SU-DHL-6 (cell line): Measurements from ENCODE around the gene TMEM108.

Source experiments
- H2AFZ ChIP-seq: fragments of 200-600 bp; sonication (generic); 2 replicates; pipeline ENCODE4 v1.6.1; 2014; ENCODE audit warnings: low read depth, mild to moderate bottlenecking, moderate library complexity, mixed read lengths, antibody characterized with exemption, low read length; ENCODE audit not compliant: severe bottlenecking
- H3F3A ChIP-seq: fragments of 200-600 bp; shearing (Covaris generic); 2 replicates; pipeline ENCODE4 v1.6.0; 2016; ENCODE audit warnings: antibody characterized with exemption, mild to moderate bottlenecking; ENCODE audit not compliant: insufficient read depth
- H3K27ac ChIP-seq: fragments of 200-600 bp; sonication (generic); 2 replicates; pipeline ENCODE4 v1.5.1; 2016; ENCODE audit warnings: low read depth, mild to moderate bottlenecking, low read length, moderate library complexity, mixed read lengths
- H3K27me3 ChIP-seq: fragments of 200-600 bp; sonication (generic), shearing (Covaris generic); 2 replicates; pipeline ENCODE4 v1.6.0; 2014; ENCODE audit warnings: mild to moderate bottlenecking, low read length
- H3K36me3 ChIP-seq: fragments of 200-600 bp; sonication (generic); 2 replicates; pipeline ENCODE4 v1.6.1; 2014; ENCODE audit warnings: mild to moderate bottlenecking, low read length, mixed read lengths
- H3K4me2 ChIP-seq: fragments of 300-600, 200-600 bp; shearing (Covaris generic), sonication (generic); 2 replicates; pipeline ENCODE4 v1.6.0; 2014; ENCODE audit warnings: low read length, low read depth, mild to moderate bottlenecking; ENCODE audit not compliant: poor library complexity, severe bottlenecking
- H3K4me3 ChIP-seq: fragments of 200-600 bp; sonication (generic); 2 replicates; pipeline ENCODE4 v1.5.1; 2014; ENCODE audit warnings: antibody characterized with exemption, low read length, mild to moderate bottlenecking, mixed read lengths; ENCODE audit not compliant: insufficient read depth, poor library complexity, severe bottlenecking
- H3K79me2 ChIP-seq: fragments of 200-600 bp; sonication (generic); 2 replicates; pipeline ENCODE4 v1.6.1; 2014; ENCODE audit warnings: mild to moderate bottlenecking, low read length, moderate library complexity; ENCODE audit not compliant: insufficient read depth
- H3K9ac ChIP-seq: fragments of 200-600 bp; sonication (generic); 2 replicates; pipeline ENCODE4 v1.7.0; 2014; ENCODE audit warnings: mild to moderate bottlenecking, low read length
- H3K9me2 ChIP-seq: fragments of 200-600 bp; sonication (generic); replicated peaks from 2 replicates; pipeline ENCODE4 v1.6.1; 2014; ENCODE audit warnings: low read length; ENCODE audit not compliant: insufficient read depth
- H3K9me3 ChIP-seq: fragments of 200-600 bp; sonication (generic); 2 replicates; pipeline ENCODE4 v1.6.1; 2014; ENCODE audit warnings: low read length, mixed read lengths; ENCODE audit not compliant: insufficient read depth
- H4K20me1 ChIP-seq: fragments of 200-600 bp; sonication (generic); 2 replicates; pipeline ENCODE4 v1.6.1; 2014; ENCODE audit warnings: low read depth, mild to moderate bottlenecking, antibody characterized with exemption, low read length, moderate library complexity, mixed read lengths
- CTCF ChIP-seq: fragments of 200-600 bp; sonication (generic); IDR thresholded peaks from one replicate; pipeline ENCODE4 v1.5.1; 2017; ENCODE audit warnings: antibody characterized with exemption, mild to moderate bottlenecking, low read length, moderate library complexity; ENCODE audit not compliant: insufficient read depth, poor library complexity, severe bottlenecking
- EZH2phosphoT487 ChIP-seq: fragments of 200-600 bp; sonication (generic), shearing (Covaris generic); conservative IDR thresholded peaks from 2 replicates; pipeline ENCODE4 v1.6.1; 2018; ENCODE audit warnings: mild to moderate bottlenecking, antibody characterized with exemption, low read length, moderate library complexity, mixed read lengths

The TMEM108 gene

GRCh38 chr3:133256787-133257483, 218.7 kb downstream of the TMEM108 start:
- Histone ChIP-seq H3K9me2 (no peaks in the 10 kb centered on the region), H4K20me1 (no peaks in the 10 kb centered on the region), H2AFZ (no peak overlapping the region), H3K4me3 (no peak overlapping the region), H3K27me3 (no peaks in the 10 kb centered on the region), H3K79me2 (no peaks in the 10 kb centered on the region), H3K36me3 (no peaks in the 10 kb centered on the region), H3K4me2 (no peak overlapping the region), H3K27ac (no peak overlapping the region), H3K9ac (no peak overlapping the region), H3K9me3 (no peaks in the 10 kb centered on the region), H3F3A (no peaks in the 10 kb centered on the region)
- no peak for TF ChIP-seq EZH2phosphoT487
- TF ChIP-seq CTCF = no peak

- H3K4me2 ChIP-seq = no peak overlapping the region
- no peaks in the 10 kb centered on the region for H4K20me1 ChIP-seq
These were observed 220.2 kb downstream of the TMEM108 start for GRCh38 chr3:133258358-133258757.

GRCh38 chr3:133259767-133260166, 221.6 kb downstream of the TMEM108 start:
- H3K27ac ChIP-seq = no peak overlapping the region
- H3K9me3 ChIP-seq = no peaks in the 10 kb centered on the region
- H3K27me3 ChIP-seq = no peaks in the 10 kb centered on the region
- TF ChIP-seq EZH2phosphoT487 (no peak), CTCF (no peak)
- no peaks in the 10 kb centered on the region for H3K79me2 ChIP-seq
- no peak overlapping the region for H3K4me2 ChIP-seq
- H3K9ac ChIP-seq = no peak overlapping the region
- H3K36me3 ChIP-seq = no peaks in the 10 kb centered on the region
- no peak overlapping the region for H3K4me3 ChIP-seq
- no peaks in the 10 kb centered on the region for H4K20me1 ChIP-seq
- H3K9me2 ChIP-seq = no peaks in the 10 kb centered on the region
- H3F3A ChIP-seq = no peaks in the 10 kb centered on the region
- no peak overlapping the region for H2AFZ ChIP-seq

More at GRCh38 chr3:133258358-133258757, 220.2 kb downstream of the TMEM108 start:
- Histone ChIP-seq H3K27me3 (no peaks in the 10 kb centered on the region), H3K4me3 (no peak overlapping the region), H3K9me3 (no peaks in the 10 kb centered on the region), H3K9ac (no peak overlapping the region), H3K36me3 (no peaks in the 10 kb centered on the region), H3K27ac (no peak overlapping the region), H3F3A (no peaks in the 10 kb centered on the region), H3K79me2 (no peaks in the 10 kb centered on the region), H3K9me2 (no peaks in the 10 kb centered on the region), H2AFZ (no peak overlapping the region)
- TF ChIP-seq CTCF (no peak), EZH2phosphoT487 (no peak)
